GM12891 (cell line): ENCODE data around the gene POLR3B.
"Not testable (repeated sequence)": the region's sequence is repeated elsewhere in the genome, so short reads cannot be mapped to it uniquely, and the experiment has no call there.

Experiments
- POLR2A ChIP-seq: IDR thresholded peaks from 2 replicates; pipeline ENCODE4 v1.6.1; 2011; ENCODE audit warnings: low read depth, low read length, control low read depth
- POLR2AphosphoS5 ChIP-seq: IDR thresholded peaks from 2 replicates; pipeline ENCODE4 v1.6.1; 2011; ENCODE audit warnings: low read depth, low read length, control low read depth
- TAF1 ChIP-seq: IDR thresholded peaks from 2 replicates; pipeline ENCODE4 v1.6.1; 2011; ENCODE audit warnings: low read depth, low read length, control low read depth

- TF ChIP-seq POLR2A, TAF1, POLR2AphosphoS5: not testable (repeated sequence)
Measured at GRCh38 chr12:106381866-106382265, 24.3 kb downstream of the POLR3B start.
